Ishikawa (cell line): ENCODE data around the gene LSM14B.

Experiments
- CEBPB ChIP-seq: IDR thresholded peaks from 2 replicates; pipeline ENCODE4 v1.6.1; 2012
- CREB1 ChIP-seq: IDR thresholded peaks from 2 replicates; pipeline ENCODE4 v1.6.1; 2012; ENCODE audit warnings: low read depth
- EGR1 ChIP-seq: IDR thresholded peaks from 2 replicates; pipeline ENCODE4 v1.6.1; 2012
- EP300 ChIP-seq: IDR thresholded peaks from 2 replicates; pipeline ENCODE4 v1.6.1; 2012; ENCODE audit warnings: borderline replicate concordance
- FOXM1 ChIP-seq: IDR thresholded peaks from 2 replicates; pipeline ENCODE4 v1.6.1; 2012; ENCODE audit warnings: low read depth, borderline replicate concordance
- NFIC ChIP-seq: IDR thresholded peaks from 2 replicates; pipeline ENCODE4 v1.6.1; 2012
- RAD21 ChIP-seq: IDR thresholded peaks from 2 replicates; pipeline ENCODE4 v1.6.1; 2012; ENCODE audit warnings: low read depth
- TAF1 ChIP-seq: IDR thresholded peaks from 2 replicates; pipeline ENCODE4 v1.6.1; 2012; ENCODE audit warnings: low read depth, mild to moderate bottlenecking
- TCF12 ChIP-seq: IDR thresholded peaks from 2 replicates; pipeline ENCODE4 v1.6.1; 2012; ENCODE audit warnings: low read depth
- TEAD4 ChIP-seq: IDR thresholded peaks from 2 replicates; pipeline ENCODE4 v1.6.1; 2012
- YY1 ChIP-seq: IDR thresholded peaks from 2 replicates; pipeline ENCODE4 v1.6.1; 2012; ENCODE audit warnings: low read depth
- ZBTB7A ChIP-seq: IDR thresholded peaks from 2 replicates; pipeline ENCODE4 v1.6.1; 2012; ENCODE audit warnings: low read depth
- TF ChIP-seq, protein P1 (sequence below): IDR thresholded peaks from 2 replicates; pipeline ENCODE4 v1.6.1; 2012
- TF ChIP-seq, protein P2 (sequence below): IDR thresholded peaks from 2 replicates; pipeline ENCODE4 v1.6.1; 2012
- TF ChIP-seq, protein P3 (sequence below): IDR thresholded peaks from 2 replicates; pipeline ENCODE4 v1.6.1; 2012; ENCODE audit warnings: low read depth, mild to moderate bottlenecking

The LSM14B gene

DNA sequence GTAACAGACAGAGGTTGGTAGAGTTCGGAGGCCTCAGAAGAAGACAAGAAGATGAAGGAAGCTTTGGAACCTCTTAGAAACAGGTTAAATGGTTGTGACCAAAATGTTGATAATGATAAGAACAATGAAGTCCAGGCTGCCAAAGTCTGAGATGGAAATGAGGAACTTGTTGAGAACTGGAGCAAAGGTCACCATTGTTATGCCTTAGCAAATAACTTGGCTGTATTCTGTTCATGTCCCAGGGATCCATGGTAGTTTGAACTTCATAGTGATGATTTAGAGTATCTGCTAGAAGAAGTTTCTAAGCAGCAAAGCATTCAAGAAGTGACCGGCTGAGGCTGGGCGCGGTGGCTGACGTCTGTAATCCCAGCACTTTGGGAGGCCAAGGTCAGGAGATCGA lies 11.1 kb upstream of the LSM14B start:
- TF ChIP-seq EP300 (no peak), CREB1 (no peak), NFIC (no peak), EGR1 (no peak), RAD21 (no peak)

DNA sequence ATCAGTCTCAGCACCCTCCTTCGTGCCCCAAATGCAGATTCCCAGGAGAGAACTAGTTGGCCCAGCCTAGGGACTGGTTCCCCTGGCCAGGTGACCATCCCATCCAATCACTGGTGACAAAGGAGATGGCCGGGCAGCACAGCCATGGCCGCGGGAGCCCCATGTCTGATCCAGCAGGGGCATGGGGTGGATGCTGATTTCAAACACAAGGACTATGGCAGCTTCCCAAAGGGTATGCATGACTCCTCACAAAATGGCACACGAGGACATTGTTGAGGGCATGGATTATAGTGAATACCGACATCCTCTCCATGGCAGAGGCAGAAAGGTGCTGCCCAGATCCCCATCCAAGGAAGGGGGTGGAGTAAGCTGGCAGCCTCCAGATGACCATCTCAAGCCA lies 9.9 kb upstream of the LSM14B start:
- TF ChIP-seq CEBPB, result no peak

DNA sequence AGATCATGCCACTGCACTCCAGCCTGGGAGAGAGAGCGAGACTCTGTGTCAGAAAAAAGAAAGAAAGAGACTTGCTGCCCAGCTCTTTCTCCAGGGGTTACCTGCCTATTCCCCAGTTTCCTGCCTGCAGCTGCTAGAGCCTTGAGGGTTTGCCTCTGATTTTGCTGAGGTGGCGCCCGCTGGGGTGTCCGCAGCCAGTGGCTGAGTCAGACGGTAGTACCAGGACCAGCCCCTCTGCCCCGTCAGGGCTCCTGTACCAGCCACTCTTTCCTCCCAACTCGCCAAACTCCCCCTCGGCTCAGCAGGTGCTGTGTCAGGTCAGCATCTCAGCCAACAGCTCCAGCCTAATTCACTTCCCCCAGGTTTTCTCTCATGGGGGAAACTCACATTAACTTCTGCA lies 7.4 kb upstream of the LSM14B start:
- TF ChIP-seq TAF1 (no peak), YY1 (no peak)
- TF ChIP-seq, protein P1, sequence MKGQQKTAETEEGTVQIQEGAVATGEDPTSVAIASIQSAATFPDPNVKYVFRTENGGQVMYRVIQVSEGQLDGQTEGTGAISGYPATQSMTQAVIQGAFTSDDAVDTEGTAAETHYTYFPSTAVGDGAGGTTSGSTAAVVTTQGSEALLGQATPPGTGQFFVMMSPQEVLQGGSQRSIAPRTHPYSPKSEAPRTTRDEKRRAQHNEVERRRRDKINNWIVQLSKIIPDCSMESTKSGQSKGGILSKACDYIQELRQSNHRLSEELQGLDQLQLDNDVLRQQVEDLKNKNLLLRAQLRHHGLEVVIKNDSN, result no peak

DNA sequence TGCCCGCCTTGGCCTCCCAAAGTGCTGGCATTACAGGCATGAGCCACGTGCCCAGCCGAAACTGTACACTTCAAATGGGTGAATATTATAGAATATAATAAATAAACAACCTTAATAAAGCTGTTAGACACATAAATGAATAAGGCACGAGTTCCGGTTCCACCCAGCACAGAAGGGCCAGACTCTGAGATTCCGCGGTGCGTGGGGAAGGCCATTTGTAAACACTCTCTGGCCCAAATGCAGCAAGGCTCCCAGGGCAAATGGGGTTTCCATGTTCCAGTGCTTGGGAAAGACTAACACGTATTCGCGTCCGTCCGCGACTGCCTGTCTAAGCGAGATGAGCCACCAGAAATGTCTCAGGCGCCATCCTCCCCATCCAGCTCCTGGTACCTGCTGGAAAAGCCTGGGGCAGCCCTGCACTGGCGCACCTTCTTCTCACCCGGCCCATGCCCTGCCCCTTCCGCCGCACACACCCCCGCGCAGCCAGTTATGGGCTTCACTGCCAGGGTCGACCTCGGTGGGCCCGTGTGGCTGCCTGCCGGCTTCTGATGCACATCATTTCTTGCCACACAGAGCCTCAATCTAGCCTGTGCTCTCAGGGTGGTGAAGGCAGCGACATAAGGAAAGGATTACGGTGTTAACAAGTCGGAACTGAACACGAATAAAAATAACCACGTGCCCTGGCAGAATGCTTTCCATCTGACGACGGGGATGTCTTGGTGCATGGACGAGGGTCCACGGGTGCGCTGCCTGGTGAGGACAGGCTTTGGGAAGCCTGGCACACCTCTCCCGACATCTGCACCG lies 5.5 kb upstream of the LSM14B start:
- TF ChIP-seq TAF1 (no peak), CREB1 (no peak), FOXM1 (no peak), EGR1 (no peak), ZBTB7A (no peak), EP300 (no peak), RAD21 (no peak), TEAD4 (no peak), YY1 (no peak), NFIC (no peak), CEBPB (no peak), TCF12 (no peak)
- TF ChIP-seq, protein P2, sequence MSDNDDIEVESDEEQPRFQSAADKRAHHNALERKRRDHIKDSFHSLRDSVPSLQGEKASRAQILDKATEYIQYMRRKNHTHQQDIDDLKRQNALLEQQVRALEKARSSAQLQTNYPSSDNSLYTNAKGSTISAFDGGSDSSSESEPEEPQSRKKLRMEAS, result no peak
- TF ChIP-seq, protein P1, result no peak
- TF ChIP-seq, protein P3, sequence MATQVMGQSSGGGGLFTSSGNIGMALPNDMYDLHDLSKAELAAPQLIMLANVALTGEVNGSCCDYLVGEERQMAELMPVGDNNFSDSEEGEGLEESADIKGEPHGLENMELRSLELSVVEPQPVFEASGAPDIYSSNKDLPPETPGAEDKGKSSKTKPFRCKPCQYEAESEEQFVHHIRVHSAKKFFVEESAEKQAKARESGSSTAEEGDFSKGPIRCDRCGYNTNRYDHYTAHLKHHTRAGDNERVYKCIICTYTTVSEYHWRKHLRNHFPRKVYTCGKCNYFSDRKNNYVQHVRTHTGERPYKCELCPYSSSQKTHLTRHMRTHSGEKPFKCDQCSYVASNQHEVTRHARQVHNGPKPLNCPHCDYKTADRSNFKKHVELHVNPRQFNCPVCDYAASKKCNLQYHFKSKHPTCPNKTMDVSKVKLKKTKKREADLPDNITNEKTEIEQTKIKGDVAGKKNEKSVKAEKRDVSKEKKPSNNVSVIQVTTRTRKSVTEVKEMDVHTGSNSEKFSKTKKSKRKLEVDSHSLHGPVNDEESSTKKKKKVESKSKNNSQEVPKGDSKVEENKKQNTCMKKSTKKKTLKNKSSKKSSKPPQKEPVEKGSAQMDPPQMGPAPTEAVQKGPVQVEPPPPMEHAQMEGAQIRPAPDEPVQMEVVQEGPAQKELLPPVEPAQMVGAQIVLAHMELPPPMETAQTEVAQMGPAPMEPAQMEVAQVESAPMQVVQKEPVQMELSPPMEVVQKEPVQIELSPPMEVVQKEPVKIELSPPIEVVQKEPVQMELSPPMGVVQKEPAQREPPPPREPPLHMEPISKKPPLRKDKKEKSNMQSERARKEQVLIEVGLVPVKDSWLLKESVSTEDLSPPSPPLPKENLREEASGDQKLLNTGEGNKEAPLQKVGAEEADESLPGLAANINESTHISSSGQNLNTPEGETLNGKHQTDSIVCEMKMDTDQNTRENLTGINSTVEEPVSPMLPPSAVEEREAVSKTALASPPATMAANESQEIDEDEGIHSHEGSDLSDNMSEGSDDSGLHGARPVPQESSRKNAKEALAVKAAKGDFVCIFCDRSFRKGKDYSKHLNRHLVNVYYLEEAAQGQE, result no peak

DNA sequence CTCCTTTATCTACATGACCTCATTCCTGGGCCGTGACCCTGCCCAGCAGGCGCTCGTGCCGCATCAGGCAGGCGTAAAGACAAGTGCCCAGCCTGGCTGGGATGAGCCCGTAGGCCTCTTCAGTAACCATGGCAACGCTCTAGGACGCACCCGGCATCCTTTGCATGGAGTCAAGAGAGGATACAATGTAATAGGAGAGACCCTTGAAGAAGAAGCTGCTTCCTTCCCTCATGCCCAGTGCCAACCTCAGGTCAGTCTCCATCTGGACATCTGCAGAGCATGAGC lies 5.0 kb upstream of the LSM14B start:
- no peak for TF ChIP-seq NFIC
- TF ChIP-seq, protein P3, result no peak
- no peak for TF ChIP-seq ZBTB7A
- no peak for TF ChIP-seq EGR1
- no peak for TF ChIP-seq FOXM1
- TF ChIP-seq, protein P2, result no peak
- TF ChIP-seq CREB1, result no peak
- TF ChIP-seq, protein P1, result no peak
- no peak for TF ChIP-seq RAD21
- no peak for TF ChIP-seq TCF12
- no peak for TF ChIP-seq TEAD4
- TF ChIP-seq YY1, result no peak
- TF ChIP-seq CEBPB, result no peak
- TF ChIP-seq EP300, result no peak
- TF ChIP-seq TAF1, result no peak

DNA sequence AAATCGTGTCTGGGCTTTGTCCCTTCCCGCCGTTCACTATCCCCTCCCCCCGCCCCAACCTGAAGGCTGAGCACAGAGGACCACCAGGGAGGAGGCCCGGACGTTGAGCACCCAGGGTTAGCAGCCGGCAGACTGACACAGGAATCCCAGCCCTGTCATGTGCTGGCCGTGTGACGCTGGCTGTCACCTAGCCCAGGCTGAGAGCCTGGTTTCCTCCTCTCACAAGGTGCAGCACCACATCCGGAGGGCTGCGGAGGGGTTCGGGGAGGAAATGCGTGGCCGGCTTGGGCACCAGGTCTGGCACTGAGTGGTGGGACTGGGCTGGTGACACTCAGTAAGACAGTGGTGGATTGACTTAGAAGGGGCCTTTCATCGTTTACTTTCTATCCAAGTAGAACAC lies 4.6 kb upstream of the LSM14B start:
- TF ChIP-seq TAF1 (no peak), CEBPB (no peak), CREB1 (no peak), NFIC (no peak), RAD21 (no peak), TEAD4 (no peak), ZBTB7A (no peak), EP300 (no peak), FOXM1 (no peak)
